B cell (primary cell): ENCODE data around the gene COL5A1. TPM values are rescaled to one million over a fixed set of nuclear protein-coding genes. Genes with fewer than 3 reads are reported as not detected.

ENCODE experiments used
- ATAC-seq: fragments of 200-7000 bp; cut with Tn5 transposase; one replicate; pipeline ENCODE4 v1.10.0; 2021; ENCODE audit warnings: low read depth, mild to moderate bottlenecking, moderate number of reproducible peaks, moderate library complexity
- CTCF ChIA-PET: fragments of 350-600 bp; sonication (Branson Sonifier 250); formaldehyde crosslinking; loops from one replicate; lab custom pipeline; 2021; ENCODE audit warnings: antibody characterized with exemption, inconsistent platforms; lab: Charles Lee
- POLR2A ChIA-PET: fragments of 350-600 bp; sonication (Branson Sonifier 250); formaldehyde crosslinking; loops from one replicate; lab custom pipeline; 2021; ENCODE audit warnings: antibody characterized with exemption; lab: Charles Lee
- DNase-seq: peaks from one replicate; pipeline ENCODE4 v3.0.0; 2013
- H2AFZ ChIP-seq: 2 replicates; pipeline ENCODE4 v1.6.1; 2012; ENCODE audit warnings: mild to moderate bottlenecking, low read depth, low read length; ENCODE audit not compliant: insufficient read depth, poor library complexity, severe bottlenecking
- H3K27ac ChIP-seq, 2 donors: 1 replicate in 1 of 2; 2 replicates in 1 of 2; pipeline ENCODE4 v1.5.1; 2012 to 2013; ENCODE audit warnings: low read length in 2 of 2, mild to moderate bottlenecking in 2 of 2, moderate library complexity in 1 of 2
- H3K27me3 ChIP-seq, 4 experiments: fragments of 200-600 bp in 1 of 4; sonication (generic) in 1 of 4; replicated peaks in 1 of 4; 1 replicate in 2 of 4; 2 replicates in 2 of 4; pipeline versions ENCODE4 v1.6.1 to v1.7.0; 2013 to 2016; ENCODE audit warnings: low read length in 3 of 4, mild to moderate bottlenecking in 2 of 4, mixed read lengths in 1 of 4, moderate library complexity in 1 of 4; ENCODE audit not compliant: insufficient read depth in 4 of 4, control insufficient read depth in 3 of 4; ENCODE audit errors: control extremely low read depth in 1 of 4
- H3K36me3 ChIP-seq, 2 experiments: replicated peaks in 1 of 2; 1 replicate in 1 of 2; 2 replicates in 1 of 2; pipeline versions ENCODE4 v1.6.1 to v1.7.1; 2013; ENCODE audit warnings: low read length in 1 of 2; ENCODE audit not compliant: insufficient read depth in 2 of 2, control insufficient read depth in 1 of 2; ENCODE audit errors: control extremely low read depth in 1 of 2, extremely low read depth in 1 of 2
- H3K4me1 ChIP-seq, 2 donors: fragments of 200-600 bp in 1 of 2; sonication (generic) in 1 of 2; 1 replicate in 1 of 2; 2 replicates in 1 of 2; pipeline versions ENCODE4 v1.5.1 to v1.6.1; 2013 to 2017; ENCODE audit warnings: low read length in 2 of 2; ENCODE audit not compliant: control insufficient read depth in 2 of 2, insufficient read depth in 2 of 2
- H3K4me2 ChIP-seq: replicated peaks from 2 replicates; pipeline ENCODE3; 2012; ENCODE audit warnings: mild to moderate bottlenecking, low read depth, low read length; ENCODE audit not compliant: poor library complexity, severe bottlenecking
- H3K4me3 ChIP-seq, 5 experiments: fragments of 200-600 bp in 1 of 5; sonication (generic) in 1 of 5; 1 replicate in 3 of 5; 2 replicates in 2 of 5; pipeline versions ENCODE4 v1.5.1 to v1.7.0; 2011 to 2016; ENCODE audit warnings: low read length in 4 of 5, mild to moderate bottlenecking in 4 of 5, low read depth in 2 of 5, control low read depth in 1 of 5, moderate library complexity in 1 of 5; ENCODE audit not compliant: insufficient read depth in 1 of 5; ENCODE audit errors: control extremely low read depth in 1 of 5, extremely low read depth in 1 of 5
- H3K79me2 ChIP-seq: fragments of 200-600 bp; sonication (generic); one replicate; pipeline ENCODE4 v1.6.0; 2016; ENCODE audit warnings: low read length; ENCODE audit not compliant: control insufficient read depth, insufficient read depth
- H3K9ac ChIP-seq: fragments of 200-600 bp; sonication (generic); 2 replicates; pipeline ENCODE4 v1.6.1; 2017; ENCODE audit warnings: mild to moderate bottlenecking, low read length, moderate library complexity
- H3K9me3 ChIP-seq, 3 donors: one replicate each; pipeline versions ENCODE4 v1.6.1 to v1.7.1; 2013; ENCODE audit warnings: low read length in 2 of 3; ENCODE audit not compliant: control insufficient read depth in 2 of 3, insufficient read depth in 1 of 3; ENCODE audit errors: control extremely low read depth in 1 of 3
- H4K20me1 ChIP-seq: 2 replicates; pipeline ENCODE4 v1.6.0; 2012; ENCODE audit warnings: mild to moderate bottlenecking, low read length; ENCODE audit not compliant: insufficient read depth, control insufficient read depth, poor library complexity, severe bottlenecking
- H3K27ac Mint-ChIP-seq: one replicate; pipeline ENCODE4 v1.8.0; 2021; ENCODE audit warnings: mixed read lengths
- H3K27me3 Mint-ChIP-seq: one replicate; pipeline ENCODE4 v1.8.0; 2021; ENCODE audit warnings: mixed read lengths
- H3K4me1 Mint-ChIP-seq: one replicate; pipeline ENCODE4 v1.8.0; 2021; ENCODE audit warnings: mixed read lengths
- H3K4me3 Mint-ChIP-seq: one replicate; pipeline ENCODE4 v1.8.0; 2021; ENCODE audit warnings: mixed read lengths
- H3K9me3 Mint-ChIP-seq: one replicate; pipeline ENCODE4 v1.8.0; 2022; ENCODE audit warnings: mixed read lengths; ENCODE audit not compliant: insufficient read depth
- EZH2 ChIP-seq: IDR thresholded peaks from 2 replicates; pipeline ENCODE4 v1.6.1; 2012; ENCODE audit warnings: borderline replicate concordance, low read depth, mild to moderate bottlenecking, moderate library complexity, low read length; ENCODE audit not compliant: insufficient read depth, poor library complexity, severe bottlenecking
- WGBS: methylation state at CpG from one replicate; pipeline ENCODE4 v1.1.5; 2013; ENCODE audit warnings: missing lambda C conversion rate; ENCODE audit not compliant: insufficient coverage; 5-methylcytosine and 5-hydroxymethylcytosine counted together
- intact Hi-C: fragments of 100-400 bp; cut with micrococcal nuclease; formaldehyde crosslinking; loops from one replicate; pipeline ENCODE4 v1.10.0; 2022
- polyA plus RNA-seq: library from polyadenylated mRNA; depleted of rRNA; stranded (reverse); fragments of >200 nt; gene quantifications from 2 replicates; pipeline ENCODE4 v1.2.3, GENCODE V29; 2012
- total RNA-seq, 2 donors: library from RNA; stranded (reverse); fragments of 120-200 nt in 1 of 2; gene quantifications; 1 replicate in 1 of 2; 2 replicates in 1 of 2; pipeline versions ENCODE4 v1.2.3 to v1.2.4, GENCODE V29; 2013 to 2022
- TF ChIP-seq, protein P1 (sequence below): fragments of 200-600 bp; IDR thresholded peaks from one replicate; pipeline ENCODE4 v1.8.0; 2022; ENCODE audit warnings: antibody characterized with exemption, mild to moderate bottlenecking

The COL5A1 gene
- total and polyA plus RNA-seq, 2 donors (not counting 1 experiment from before 2014, with no cell fraction given) = 0.06 TPM; not detected in 1

- Mint-ChIP-seq H3K9me3 (no peaks in the 10 kb centered on the region), H3K27me3 (no peaks in the 10 kb centered on the region), H3K27ac (no peak overlapping the region), H3K4me3 (no peak overlapping the region), H3K4me1 (no peaks in the 10 kb centered on the region)
- H3K4me3 ChIP-seq = no peak overlapping the region
- H3K4me2 ChIP-seq = no peak overlapping the region
- no peak overlapping the region for H3K27ac ChIP-seq
- intact Hi-C loops = no loop called here
- H2AFZ ChIP-seq = no peak overlapping the region
- ChIA-PET POLR2A (no interaction called here), CTCF (no interaction called here)
- no peaks in the 10 kb centered on the region for H3K9me3 ChIP-seq
- no peaks in the 10 kb centered on the region for H3K36me3 ChIP-seq
- no peak overlapping the region for H3K9ac ChIP-seq
- no peak for DNase-seq
- TF ChIP-seq, protein P1, sequence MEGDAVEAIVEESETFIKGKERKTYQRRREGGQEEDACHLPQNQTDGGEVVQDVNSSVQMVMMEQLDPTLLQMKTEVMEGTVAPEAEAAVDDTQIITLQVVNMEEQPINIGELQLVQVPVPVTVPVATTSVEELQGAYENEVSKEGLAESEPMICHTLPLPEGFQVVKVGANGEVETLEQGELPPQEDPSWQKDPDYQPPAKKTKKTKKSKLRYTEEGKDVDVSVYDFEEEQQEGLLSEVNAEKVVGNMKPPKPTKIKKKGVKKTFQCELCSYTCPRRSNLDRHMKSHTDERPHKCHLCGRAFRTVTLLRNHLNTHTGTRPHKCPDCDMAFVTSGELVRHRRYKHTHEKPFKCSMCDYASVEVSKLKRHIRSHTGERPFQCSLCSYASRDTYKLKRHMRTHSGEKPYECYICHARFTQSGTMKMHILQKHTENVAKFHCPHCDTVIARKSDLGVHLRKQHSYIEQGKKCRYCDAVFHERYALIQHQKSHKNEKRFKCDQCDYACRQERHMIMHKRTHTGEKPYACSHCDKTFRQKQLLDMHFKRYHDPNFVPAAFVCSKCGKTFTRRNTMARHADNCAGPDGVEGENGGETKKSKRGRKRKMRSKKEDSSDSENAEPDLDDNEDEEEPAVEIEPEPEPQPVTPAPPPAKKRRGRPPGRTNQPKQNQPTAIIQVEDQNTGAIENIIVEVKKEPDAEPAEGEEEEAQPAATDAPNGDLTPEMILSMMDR = no peak
- TF ChIP-seq EZH2 = no peak
- H3K79me2 ChIP-seq = no peaks in the 10 kb centered on the region
- no peaks in the 10 kb centered on the region for H3K4me1 ChIP-seq
- ATAC-seq = no peak
- no peaks in the 10 kb centered on the region for H3K27me3 ChIP-seq
- H4K20me1 ChIP-seq = no peaks in the 10 kb centered on the region
- WGBS = 71% methylated on average over 6 of the region's 6 CpGs
Observed at GRCh38 chr9:134694368-134694665, 52.7 kb downstream of the COL5A1 start.

GRCh38 chr9:134694714-134695113 lies 53.1 kb downstream of the COL5A1 start:
- no peaks in the 10 kb centered on the region for H4K20me1 ChIP-seq
- ChIA-PET CTCF (no interaction called here), POLR2A (no interaction called here)
- H3K4me1 Mint-ChIP-seq = no peaks in the 10 kb centered on the region
- intact Hi-C loops = loop anchor here (5.0 kb wide), 1 partner anchor 288 kb away; no protein-coding TSS in a partner anchor
- no peak overlapping the region for H3K4me2 ChIP-seq
- H3K4me1 ChIP-seq = no peaks in the 10 kb centered on the region
- H3K4me3 Mint-ChIP-seq = no peak overlapping the region
- no peak overlapping the region for H2AFZ ChIP-seq
- no peaks in the 10 kb centered on the region for H3K79me2 ChIP-seq
- WGBS = 87% methylated on average over 11 of the region's 12 CpGs
- no peak overlapping the region for H3K27ac ChIP-seq
- TF ChIP-seq, protein P1 = no peak
- TF ChIP-seq EZH2 = no peak
- no peak overlapping the region for H3K27ac Mint-ChIP-seq
- no peak overlapping the region for H3K4me3 ChIP-seq
- H3K27me3 ChIP-seq = no peaks in the 10 kb centered on the region
- no peak overlapping the region for H3K9ac ChIP-seq
- no peaks in the 10 kb centered on the region for H3K27me3 Mint-ChIP-seq
- H3K36me3 ChIP-seq = no peaks in the 10 kb centered on the region
- H3K9me3 Mint-ChIP-seq = no peaks in the 10 kb centered on the region
- no peaks in the 10 kb centered on the region for H3K9me3 ChIP-seq
- DNase-seq (no peak), ATAC-seq (no peak)
